IPS-NIHi11 (cell line): ENCODE measurements around the gene TMEM158.

ENCODE experiments used
- DNase-seq: peaks from one replicate; pipeline ENCODE4 v3.0.0; 2012; ENCODE audit warnings: mixed read lengths, low spot score

The TMEM158 gene

GRCh38 chr3:45232521-45232920, 6.4 kb upstream of the TMEM158 start:
- no peak for DNase-seq

GRCh38 chr3:45227946-45228345, 1.9 kb upstream of the TMEM158 start:
- DNase-seq = no peak

GRCh38 chr3:45227071-45227820, 1.2 kb upstream of the TMEM158 start:
- no peak for DNase-seq

- peak; percentile 46 for DNase-seq
These were observed 452 bp downstream of the TMEM158 start for GRCh38 chr3:45225465-45226205.

GRCh38 chr3:45224824-45225464, 1.1 kb downstream of the TMEM158 start:
- peak; percentile 85 for DNase-seq

- DNase-seq = no peak
These were observed 2.0 kb downstream of the TMEM158 start for GRCh38 chr3:45223889-45224727.

- DNase-seq = no peak
These were observed 6.4 kb downstream of the TMEM158 start for GRCh38 chr3:45219694-45220093.

- DNase-seq = no peak
These were observed 7.3 kb downstream of the TMEM158 start for GRCh38 chr3:45218578-45219390.

- DNase-seq = no peak
These were observed 10.0 kb downstream of the TMEM158 start for GRCh38 chr3:45216021-45216609.

GRCh38 chr3:45215466-45215865, 10.6 kb downstream of the TMEM158 start:
- no peak for DNase-seq

- no peak for DNase-seq
These were observed 11.9 kb downstream of the TMEM158 start for GRCh38 chr3:45214061-45214680.

- no peak for DNase-seq
These were observed 14.0 kb downstream of the TMEM158 start for GRCh38 chr3:45212095-45212468.

- DNase-seq = no peak
These were observed 14.5 kb downstream of the TMEM158 start for GRCh38 chr3:45211466-45212094.

GRCh38 chr3:45210308-45211041, 15.6 kb downstream of the TMEM158 start:
- DNase-seq = peak; percentile 88

- DNase-seq = no peak
These were observed 16.6 kb downstream of the TMEM158 start for GRCh38 chr3:45209526-45209925.

GRCh38 chr3:45208586-45208985, 17.5 kb downstream of the TMEM158 start:
- no peak for DNase-seq

- DNase-seq = no peak
These were observed 18.6 kb downstream of the TMEM158 start for GRCh38 chr3:45207446-45207845.

GRCh38 chr3:45205126-45205525, 21.0 kb downstream of the TMEM158 start:
- DNase-seq = no peak

GRCh38 chr3:45204136-45204535, 22.0 kb downstream of the TMEM158 start:
- DNase-seq = no peak
